Measurements from ENCODE around the gene GRID1.

GRID1 gene

GRCh38 chr10:85602306-85602705 lies 764.3 kb downstream of the GRID1 start:
- no peak for DNase-seq

GRCh38 chr10:85601526-85601925 lies 765.1 kb downstream of the GRID1 start:
- no peak for DNase-seq

- no peak for DNase-seq
These were observed 765.9 kb downstream of the GRID1 start for GRCh38 chr10:85600744-85601081.

- no peak for DNase-seq
These were observed 766.4 kb downstream of the GRID1 start for GRCh38 chr10:85600026-85600743.

GRCh38 chr10:85599081-85599480 lies 767.5 kb downstream of the GRID1 start:
- DNase-seq, result no peak

- DNase-seq, result no peak
These were observed 767.9 kb downstream of the GRID1 start for GRCh38 chr10:85598646-85599045.

- DNase-seq, result no peak
These were observed 769.6 kb downstream of the GRID1 start for GRCh38 chr10:85597006-85597405.

GRCh38 chr10:85596389-85596788 lies 770.2 kb downstream of the GRID1 start:
- no peak for DNase-seq

- no peak for DNase-seq
These were observed 772.4 kb downstream of the GRID1 start for GRCh38 chr10:85594239-85594638.

GRCh38 chr10:85593226-85593772 lies 773.3 kb downstream of the GRID1 start:
- DNase-seq, result no peak

GRCh38 chr10:85581371-85581770 lies 785.2 kb downstream of the GRID1 start:
- no peak for DNase-seq

- no peak for DNase-seq
These were observed 786.0 kb downstream of the GRID1 start for GRCh38 chr10:85580585-85580984.

- DNase-seq, result no peak
These were observed 787.7 kb downstream of the GRID1 start for GRCh38 chr10:85578860-85579259.

- DNase-seq, result no peak
These were observed 791.2 kb downstream of the GRID1 start for GRCh38 chr10:85575441-85575840.

- DNase-seq, result no peak
These were observed 795.7 kb downstream of the GRID1 start for GRCh38 chr10:85570871-85571270.

GRCh38 chr10:85565381-85565780 lies 801.2 kb downstream of the GRID1 start:
- DNase-seq, result no peak

- no peak for DNase-seq
These were observed 808.1 kb downstream of the GRID1 start for GRCh38 chr10:85558533-85558932.

- DNase-seq, result no peak
These were observed 808.9 kb downstream of the GRID1 start for GRCh38 chr10:85557706-85558105.

- no peak for DNase-seq
These were observed 809.5 kb downstream of the GRID1 start for GRCh38 chr10:85557077-85557476.

Data from activated T-cell treated with anti-CD3 and anti-CD28 coated beads, Interleukin-2, amount 50 U/mL, for 1 hour (primary cell).